ENCODE measurements around the gene MANBA.

Gene MANBA

GRCh38 chr4:102792361-102792936 is 31.7 kb upstream of the MANBA start:
- DNase-seq (ENCODE audit: extremely low read depth, low read depth) = no peak
- TF ChIP-seq CTCF (IDR thresholded peaks at IDR 0.05; ENCODE audit: low read depth, low read length, missing control alignments) = no peak
- H3K4me3 ChIP-seq (replicated peaks; ENCODE audit: low read depth, low read length) = no peak overlapping the region

GRCh38 chr4:102791318-102791835 is 30.6 kb upstream of the MANBA start:
- no peak overlapping the region for H3K4me3 ChIP-seq (replicated peaks; ENCODE audit: low read depth, low read length)
- no peak for TF ChIP-seq CTCF (IDR thresholded peaks at IDR 0.05; ENCODE audit: low read depth, low read length, missing control alignments)
- DNase-seq (ENCODE audit: extremely low read depth, low read depth) = no peak

- H3K4me3 ChIP-seq (replicated peaks; ENCODE audit: low read depth, low read length) = no peak overlapping the region
- DNase-seq (ENCODE audit: extremely low read depth, low read depth) = peak; percentile 58
These were observed 28.5 kb upstream of the MANBA start for GRCh38 chr4:102789317-102789717.

GRCh38 chr4:102787944-102788343 is 27.2 kb upstream of the MANBA start:
- H3K4me3 ChIP-seq (replicated peaks; ENCODE audit: low read depth, low read length) = no peak overlapping the region
- DNase-seq (ENCODE audit: extremely low read depth, low read depth) = no peak
- no peak for TF ChIP-seq CTCF (IDR thresholded peaks at IDR 0.05; ENCODE audit: low read depth, low read length, missing control alignments)

More at GRCh38 chr4:102789317-102789717, 28.5 kb upstream of the MANBA start:
- TF ChIP-seq CTCF (IDR thresholded peaks at IDR 0.05; ENCODE audit: low read depth, low read length, missing control alignments) = no peak

GRCh38 chr4:102787096-102787881 is 26.5 kb upstream of the MANBA start:
- H3K4me3 ChIP-seq (replicated peaks; ENCODE audit: low read depth, low read length) = no peak overlapping the region
- no peak for TF ChIP-seq CTCF (IDR thresholded peaks at IDR 0.05; ENCODE audit: low read depth, low read length, missing control alignments)
- DNase-seq (ENCODE audit: extremely low read depth, low read depth) = peak; percentile 16

- no peak for DNase-seq (ENCODE audit: extremely low read depth, low read depth)
- H3K4me3 ChIP-seq (replicated peaks; ENCODE audit: low read depth, low read length) = no peak overlapping the region
- no peak for TF ChIP-seq CTCF (IDR thresholded peaks at IDR 0.05; ENCODE audit: low read depth, low read length, missing control alignments)
These were observed 25.5 kb upstream of the MANBA start for GRCh38 chr4:102786279-102786678.
